ENCODE data around the gene COX6A2.

Gene COX6A2

DNA sequence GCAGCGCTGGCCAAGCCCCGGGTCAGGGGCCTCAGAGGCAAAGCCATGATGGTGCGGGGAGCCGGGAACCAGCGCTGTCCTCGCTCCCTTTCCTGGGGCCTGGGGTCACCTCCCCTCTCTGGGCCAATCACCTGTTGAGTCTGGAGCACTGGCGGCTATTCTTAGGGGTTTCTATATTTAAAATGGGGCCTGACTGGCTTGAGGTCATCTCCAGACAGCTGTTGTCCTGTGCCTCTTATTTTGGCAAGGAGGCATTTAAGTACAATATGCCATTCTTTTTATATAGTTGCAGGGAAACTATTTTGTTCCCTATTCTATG lies at the start of gene COX6A2:
Gene COX6A2, minus strand, starts transcription at position 82 of the 319 bp plus-strand sequence. Its CDS starts 35 bp downstream, at position 47.
- TF ChIP-seq, protein P1, sequence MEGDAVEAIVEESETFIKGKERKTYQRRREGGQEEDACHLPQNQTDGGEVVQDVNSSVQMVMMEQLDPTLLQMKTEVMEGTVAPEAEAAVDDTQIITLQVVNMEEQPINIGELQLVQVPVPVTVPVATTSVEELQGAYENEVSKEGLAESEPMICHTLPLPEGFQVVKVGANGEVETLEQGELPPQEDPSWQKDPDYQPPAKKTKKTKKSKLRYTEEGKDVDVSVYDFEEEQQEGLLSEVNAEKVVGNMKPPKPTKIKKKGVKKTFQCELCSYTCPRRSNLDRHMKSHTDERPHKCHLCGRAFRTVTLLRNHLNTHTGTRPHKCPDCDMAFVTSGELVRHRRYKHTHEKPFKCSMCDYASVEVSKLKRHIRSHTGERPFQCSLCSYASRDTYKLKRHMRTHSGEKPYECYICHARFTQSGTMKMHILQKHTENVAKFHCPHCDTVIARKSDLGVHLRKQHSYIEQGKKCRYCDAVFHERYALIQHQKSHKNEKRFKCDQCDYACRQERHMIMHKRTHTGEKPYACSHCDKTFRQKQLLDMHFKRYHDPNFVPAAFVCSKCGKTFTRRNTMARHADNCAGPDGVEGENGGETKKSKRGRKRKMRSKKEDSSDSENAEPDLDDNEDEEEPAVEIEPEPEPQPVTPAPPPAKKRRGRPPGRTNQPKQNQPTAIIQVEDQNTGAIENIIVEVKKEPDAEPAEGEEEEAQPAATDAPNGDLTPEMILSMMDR (conservative IDR thresholded peaks at IDR 0.05): no peak
- no peak for TF ChIP-seq ZFX (IDR thresholded peaks at IDR 0.05)
- H3K27ac ChIP-seq: no peak within 1 kb of the TSS

DNA sequence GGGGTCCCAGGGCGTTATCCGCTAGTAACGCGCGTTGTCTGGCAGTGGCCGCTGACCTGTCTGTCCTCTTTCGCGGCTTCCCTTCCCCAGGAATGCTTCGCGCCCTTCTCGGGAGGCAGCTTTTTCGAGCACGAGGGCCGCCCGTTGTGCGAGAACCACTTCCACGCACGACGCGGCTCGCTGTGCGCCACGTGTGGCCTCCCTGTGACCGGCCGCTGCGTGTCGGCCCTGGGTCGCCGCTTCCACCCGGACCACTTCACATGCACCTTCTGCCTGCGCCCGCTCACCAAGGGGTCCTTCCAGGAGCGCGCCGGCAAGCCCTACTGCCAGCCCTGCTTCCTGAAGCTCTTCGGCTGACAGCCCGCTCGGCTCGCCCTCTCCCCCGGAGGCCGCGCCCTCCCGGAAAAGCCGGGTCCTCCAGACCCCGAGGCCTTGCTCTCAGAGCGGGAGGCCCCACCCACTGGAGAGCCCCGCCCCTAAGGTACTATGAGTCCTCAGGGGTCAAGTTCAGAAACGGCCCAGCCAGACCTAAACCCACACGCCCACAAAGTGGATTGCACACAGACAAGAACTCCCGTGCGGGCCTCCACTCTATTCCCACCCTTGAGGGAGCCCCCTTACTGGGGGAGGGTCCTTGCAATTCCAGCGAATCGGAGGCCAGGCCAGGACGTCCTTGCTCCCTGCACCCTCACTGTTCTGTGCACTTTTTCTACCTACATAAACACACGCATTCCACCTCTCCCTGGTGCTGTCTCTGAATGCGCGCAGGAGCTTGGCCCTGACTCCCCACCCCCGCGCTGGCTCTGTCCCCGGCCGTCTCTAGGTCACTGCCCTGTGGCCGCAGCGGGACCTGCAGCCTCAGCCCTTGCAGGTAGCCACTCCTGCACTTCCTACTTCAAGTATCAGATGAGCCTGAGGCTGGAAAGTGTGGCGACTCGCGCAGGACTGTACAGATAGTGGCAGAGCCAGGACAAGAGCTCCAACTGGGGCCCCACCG lies 49.4 kb upstream of the COX6A2 start:
- peak overlapping the region; percentile 70 for H3K27ac ChIP-seq
- TF ChIP-seq ZFX (IDR thresholded peaks at IDR 0.05): no peak
- TF ChIP-seq, protein P1 (conservative IDR thresholded peaks at IDR 0.05): peak; percentile 75

DNA sequence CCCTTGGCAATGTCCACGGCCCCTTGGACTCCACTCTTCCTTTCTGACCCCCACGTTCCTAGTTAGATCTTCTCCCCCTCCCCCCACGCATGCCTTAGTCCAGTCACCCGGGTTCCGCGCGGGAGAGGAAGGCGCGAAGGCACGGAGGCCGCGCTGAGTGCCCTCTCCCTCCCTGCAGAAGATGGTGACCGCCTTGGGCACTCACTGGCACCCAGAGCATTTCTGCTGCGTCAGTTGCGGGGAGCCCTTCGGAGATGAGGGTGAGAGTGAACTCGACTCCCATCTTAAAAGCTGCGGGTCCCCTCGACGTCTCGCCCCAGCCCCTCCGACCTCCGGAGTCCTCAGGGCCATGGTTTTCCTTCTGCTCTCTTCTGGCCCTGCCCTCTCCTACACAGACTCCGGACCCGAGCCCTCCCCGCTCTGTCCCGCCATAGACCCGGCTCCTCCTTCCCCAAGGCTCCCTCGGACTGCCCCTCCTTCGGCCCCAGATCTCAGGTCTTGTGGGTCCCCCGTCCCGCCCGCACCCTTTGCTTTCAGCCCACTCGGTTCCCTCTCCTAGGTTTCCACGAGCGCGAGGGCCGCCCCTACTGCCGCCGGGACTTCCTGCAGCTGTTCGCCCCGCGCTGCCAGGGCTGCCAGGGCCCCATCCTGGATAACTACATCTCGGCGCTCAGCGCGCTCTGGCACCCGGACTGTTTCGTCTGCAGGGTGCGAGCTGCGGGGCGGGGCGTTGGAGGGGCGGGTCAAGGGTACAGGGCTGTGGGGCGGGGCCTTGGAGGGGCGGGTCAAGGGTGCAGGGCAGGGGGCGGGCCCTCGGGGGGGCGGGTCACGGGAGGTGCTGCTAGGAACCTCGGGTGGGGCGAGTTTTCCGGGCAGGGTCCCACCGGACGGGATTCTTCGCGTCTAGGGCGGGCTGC lies 48.4 kb upstream of the COX6A2 start:
- TF ChIP-seq, protein P1 (conservative IDR thresholded peaks at IDR 0.05): no peak
- no peak for TF ChIP-seq ZFX (IDR thresholded peaks at IDR 0.05)
- H3K27ac ChIP-seq: peak overlapping the region; percentile 70

DNA sequence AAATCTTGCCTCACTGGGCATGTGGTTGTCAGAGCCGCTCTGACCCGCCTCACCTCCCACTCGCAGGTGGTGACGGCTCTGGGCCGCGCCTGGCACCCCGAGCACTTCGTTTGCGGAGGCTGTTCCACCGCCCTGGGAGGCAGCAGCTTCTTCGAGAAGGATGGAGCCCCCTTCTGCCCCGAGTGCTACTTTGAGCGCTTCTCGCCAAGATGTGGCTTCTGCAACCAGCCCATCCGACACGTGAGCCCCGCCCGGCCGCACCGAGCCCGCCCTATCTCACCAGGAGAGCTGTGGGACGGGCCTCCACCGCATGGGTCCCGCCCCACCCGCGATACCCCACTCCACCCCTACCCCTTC lies 47.8 kb upstream of the COX6A2 start:
- peak overlapping the region; percentile 70; the same call in 1 of the 2 replicates for H3K27ac ChIP-seq
- TF ChIP-seq, protein P1 (conservative IDR thresholded peaks at IDR 0.05): no peak
- TF ChIP-seq ZFX (IDR thresholded peaks at IDR 0.05): no peak

DNA sequence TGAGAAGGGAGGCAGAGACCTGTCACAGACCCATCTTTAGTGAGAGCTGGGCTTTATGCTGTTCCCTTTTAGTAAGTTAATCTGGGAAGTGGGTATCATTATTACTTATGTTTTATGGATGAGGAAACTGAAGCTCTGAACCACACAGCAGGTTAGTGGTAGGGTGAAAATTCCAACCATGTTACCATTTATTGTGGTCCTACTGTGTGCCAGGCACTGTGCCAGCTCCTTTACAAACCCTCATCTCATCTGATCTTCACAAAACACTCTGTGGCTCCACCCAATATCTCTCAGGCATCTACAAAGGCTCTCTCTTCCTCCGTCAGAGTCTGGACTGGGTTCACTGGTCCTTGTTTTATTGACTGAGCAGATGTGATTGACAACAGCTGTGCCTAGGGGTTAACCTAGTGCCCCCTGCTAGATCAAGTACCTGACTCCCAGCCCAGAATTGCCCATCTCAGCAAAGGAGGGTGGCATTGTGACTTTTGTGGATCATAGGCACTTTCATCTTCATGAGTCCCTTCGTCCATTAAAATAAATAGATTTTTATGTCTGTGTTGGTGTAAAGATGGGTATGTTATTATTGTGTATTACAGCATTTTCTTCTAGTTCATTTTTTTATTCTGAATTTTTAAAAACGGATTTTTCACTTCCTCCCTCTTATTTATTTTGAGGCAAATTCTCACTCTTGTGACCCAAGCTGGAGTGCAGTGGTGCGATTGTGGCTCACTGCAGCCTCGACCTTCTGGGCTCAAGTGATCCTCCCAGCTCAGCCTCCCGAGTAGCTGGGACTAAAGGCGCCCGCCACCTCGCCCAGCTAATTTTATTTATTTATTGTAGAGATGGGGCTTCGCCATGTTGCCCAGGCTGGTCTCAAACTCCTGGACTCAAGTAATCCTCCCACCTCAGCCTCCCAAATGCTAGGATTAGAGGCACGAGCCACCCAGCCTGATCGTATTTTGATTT lies 46.9 kb upstream of the COX6A2 start:
- no peak overlapping the region for H3K27ac ChIP-seq
- no peak for TF ChIP-seq ZFX (IDR thresholded peaks at IDR 0.05)
- TF ChIP-seq, protein P1 (conservative IDR thresholded peaks at IDR 0.05): no peak

DNA sequence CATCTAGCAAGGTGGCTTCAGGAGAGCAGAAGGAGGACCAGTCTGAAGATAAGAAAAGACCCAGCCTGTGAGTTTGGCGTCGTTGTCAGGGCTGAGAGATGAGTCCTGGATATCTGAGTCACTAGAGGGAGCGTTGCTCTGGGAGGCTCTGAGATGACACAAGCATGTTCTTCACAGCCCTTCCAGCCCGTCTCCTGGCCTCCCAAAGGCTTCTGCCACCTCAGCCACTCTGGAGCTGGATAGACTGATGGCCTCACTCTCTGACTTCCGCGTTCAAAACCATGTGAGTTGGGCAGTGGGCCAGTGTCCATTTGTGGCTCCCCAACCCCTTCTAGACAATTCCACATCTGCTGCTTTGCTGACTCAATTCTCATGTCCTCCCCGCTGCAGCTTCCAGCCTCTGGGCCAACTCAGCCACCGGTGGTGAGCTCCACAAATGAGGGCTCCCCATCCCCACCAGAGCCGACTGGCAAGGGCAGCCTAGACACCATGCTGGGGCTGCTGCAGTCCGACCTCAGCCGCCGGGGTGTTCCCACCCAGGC lies 46.1 kb upstream of the COX6A2 start:
- TF ChIP-seq ZFX (IDR thresholded peaks at IDR 0.05): no peak
- TF ChIP-seq, protein P1 (conservative IDR thresholded peaks at IDR 0.05): no peak
- no peak overlapping the region for H3K27ac ChIP-seq
